Esophagus squamous epithelium (tissue), 4 donors: ENCODE results near the gene COPB2.

Experiments used
- CTCF ChIP-seq, 6 experiments: fragments of 450-650 bp in 4 of 6; fragments of 200-600 bp in 2 of 6; sonication (generic) in 2 of 6; IDR thresholded peaks; one replicate each; pipeline ENCODE4 v1.5.1; 2016 to 2019; ENCODE audit warnings: antibody characterized with exemption in 6 of 6, mild to moderate bottlenecking in 4 of 6, moderate library complexity in 4 of 6
- POLR2A ChIP-seq, 4 donors: fragments of 450-650 bp; IDR thresholded peaks; one replicate each; pipeline ENCODE4 v1.6.1; 2017; ENCODE audit warnings: antibody characterized with exemption in 4 of 4, mild to moderate bottlenecking in 4 of 4, moderate library complexity in 3 of 4

- TF ChIP-seq CTCF (IDR thresholded peaks at IDR 0.05) (no peak), POLR2A (IDR thresholded peaks at IDR 0.05) (no peak)
Observed at GRCh38 chr3:139364549-139364948, 24.9 kb downstream of the COPB2 start.
